ENCODE results near the gene GJB4.

DNA sequence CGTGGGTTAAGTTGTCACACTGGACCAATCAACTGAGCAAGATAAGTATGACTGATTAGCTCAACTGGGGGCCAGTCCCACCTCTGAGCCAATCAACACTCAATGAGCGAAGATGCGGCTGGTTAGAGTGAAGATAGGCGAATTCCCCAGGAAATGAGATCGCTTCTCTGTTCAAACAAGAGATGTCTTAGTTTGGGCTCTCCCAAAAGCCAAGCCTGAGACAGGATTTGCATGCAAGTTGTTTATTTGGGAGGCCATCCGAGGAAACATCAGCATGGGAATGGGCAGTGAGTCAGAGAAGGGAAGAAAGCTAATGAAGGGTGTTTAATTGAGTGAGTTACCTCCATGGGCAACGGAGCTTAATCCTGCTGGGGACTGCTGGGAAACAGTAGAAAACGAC is 9.5 kb upstream of the GJB4 start:
- TF ChIP-seq EZH2 (IDR thresholded peaks at IDR 0.05) (no peak), FOXP2 (optimal IDR thresholded peaks at IDR 0.05; ENCODE audit: control extremely low read depth, extremely low read length, insufficient read depth) (no peak), POLR2AphosphoS5 (IDR thresholded peaks at IDR 0.05; ENCODE audit: borderline replicate concordance, low read depth, low read length) (no peak)
